ENCODE results near the gene EMP3. TPM values are rescaled to one million over a fixed set of nuclear protein-coding genes. Genes with fewer than 3 reads are reported as not detected.

EMP3 gene
- total and polyA plus RNA-seq, 9 of the 15 experiments (the other 6 are each of a cell fraction or from before 2014, with no cell fraction given): 123 to 386 (median 296) TPM

- TF ChIP-seq, protein P1, sequence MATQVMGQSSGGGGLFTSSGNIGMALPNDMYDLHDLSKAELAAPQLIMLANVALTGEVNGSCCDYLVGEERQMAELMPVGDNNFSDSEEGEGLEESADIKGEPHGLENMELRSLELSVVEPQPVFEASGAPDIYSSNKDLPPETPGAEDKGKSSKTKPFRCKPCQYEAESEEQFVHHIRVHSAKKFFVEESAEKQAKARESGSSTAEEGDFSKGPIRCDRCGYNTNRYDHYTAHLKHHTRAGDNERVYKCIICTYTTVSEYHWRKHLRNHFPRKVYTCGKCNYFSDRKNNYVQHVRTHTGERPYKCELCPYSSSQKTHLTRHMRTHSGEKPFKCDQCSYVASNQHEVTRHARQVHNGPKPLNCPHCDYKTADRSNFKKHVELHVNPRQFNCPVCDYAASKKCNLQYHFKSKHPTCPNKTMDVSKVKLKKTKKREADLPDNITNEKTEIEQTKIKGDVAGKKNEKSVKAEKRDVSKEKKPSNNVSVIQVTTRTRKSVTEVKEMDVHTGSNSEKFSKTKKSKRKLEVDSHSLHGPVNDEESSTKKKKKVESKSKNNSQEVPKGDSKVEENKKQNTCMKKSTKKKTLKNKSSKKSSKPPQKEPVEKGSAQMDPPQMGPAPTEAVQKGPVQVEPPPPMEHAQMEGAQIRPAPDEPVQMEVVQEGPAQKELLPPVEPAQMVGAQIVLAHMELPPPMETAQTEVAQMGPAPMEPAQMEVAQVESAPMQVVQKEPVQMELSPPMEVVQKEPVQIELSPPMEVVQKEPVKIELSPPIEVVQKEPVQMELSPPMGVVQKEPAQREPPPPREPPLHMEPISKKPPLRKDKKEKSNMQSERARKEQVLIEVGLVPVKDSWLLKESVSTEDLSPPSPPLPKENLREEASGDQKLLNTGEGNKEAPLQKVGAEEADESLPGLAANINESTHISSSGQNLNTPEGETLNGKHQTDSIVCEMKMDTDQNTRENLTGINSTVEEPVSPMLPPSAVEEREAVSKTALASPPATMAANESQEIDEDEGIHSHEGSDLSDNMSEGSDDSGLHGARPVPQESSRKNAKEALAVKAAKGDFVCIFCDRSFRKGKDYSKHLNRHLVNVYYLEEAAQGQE (IDR thresholded peaks at IDR 0.05; ENCODE audit: borderline replicate concordance): peak; percentile 86
- TF ChIP-seq, protein P1 (CRISPR knock-in tag; IDR thresholded peaks at IDR 0.05; ENCODE audit: low read depth): no peak
Measured at GRCh38 chr19:48290771-48291488, 34.4 kb upstream of the EMP3 start (continued).

All from K562 (cell line).